HG03521 (cell line): ENCODE results near the gene RTP5.

ENCODE experiments used
- ATAC-seq: cut with Tn5 transposase; IDR thresholded peaks from one replicate; pipeline ENCODE4 v1.9.1; 2021; ENCODE audit warnings: mild to moderate bottlenecking, moderate library complexity; ENCODE audit not compliant: unreplicated experiment

Gene RTP5

GRCh38 chr2:241885946-241886643 is 16.6 kb downstream of the RTP5 start:
- ATAC-seq, result no peak

GRCh38 chr2:241886840-241887447 is 17.4 kb downstream of the RTP5 start:
- no peak for ATAC-seq

GRCh38 chr2:241887806-241888522 is 18.4 kb downstream of the RTP5 start:
- no peak for ATAC-seq

GRCh38 chr2:241888641-241889040 is 19.1 kb downstream of the RTP5 start:
- no peak for ATAC-seq

- ATAC-seq, result no peak
These were observed 21.2 kb downstream of the RTP5 start for GRCh38 chr2:241890524-241891235.

GRCh38 chr2:241891315-241891987 is 21.9 kb downstream of the RTP5 start:
- no peak for ATAC-seq

GRCh38 chr2:241891988-241892298 is 22.4 kb downstream of the RTP5 start:
- no peak for ATAC-seq

GRCh38 chr2:241892299-241893137 is 23.0 kb downstream of the RTP5 start:
- ATAC-seq, result no peak

- ATAC-seq, result no peak
These were observed 23.7 kb downstream of the RTP5 start for GRCh38 chr2:241893265-241893664.

- ATAC-seq, result no peak
These were observed 24.6 kb downstream of the RTP5 start for GRCh38 chr2:241894056-241894641.

GRCh38 chr2:241894681-241895426 is 25.3 kb downstream of the RTP5 start:
- no peak for ATAC-seq

- no peak for ATAC-seq
These were observed 25.8 kb downstream of the RTP5 start for GRCh38 chr2:241895427-241895711.

GRCh38 chr2:241895712-241896641 is 26.4 kb downstream of the RTP5 start:
- ATAC-seq, result no peak

GRCh38 chr2:241896746-241897201 is 27.2 kb downstream of the RTP5 start:
- no peak for ATAC-seq

- no peak for ATAC-seq
These were observed 27.8 kb downstream of the RTP5 start for GRCh38 chr2:241897231-241897916.

- no peak for ATAC-seq
These were observed 29.1 kb downstream of the RTP5 start for GRCh38 chr2:241898463-241899270.
